Transverse colon (tissue), 4 donors: Measurements from ENCODE around the gene DISC1. TPM values are rescaled to one million over a fixed set of nuclear protein-coding genes. Genes with fewer than 3 reads are reported as not detected.
"Not testable (repeated sequence)": the region's sequence is repeated elsewhere in the genome, so short reads cannot be mapped to it uniquely, and the experiment has no call there.

Experiments used
- DNase-seq: peaks from one replicate; pipeline ENCODE4 v3.0.0-alpha.2; 2019
- H3K27ac ChIP-seq, 4 donors: fragments of 200-600 bp; sonication (generic); 2 replicates each; pipeline ENCODE4 v1.5.1; 2016 to 2018; ENCODE audit warnings: inconsistent platforms in 4 of 4
- H3K27me3 ChIP-seq: fragments of 200-600 bp; sonication (generic); 2 replicates; pipeline ENCODE4 v1.5.1; 2017; ENCODE audit warnings: inconsistent platforms
- H3K36me3 ChIP-seq, 4 donors: fragments of 200-600 bp; sonication (generic); 2 replicates each; pipeline ENCODE4 v1.5.1; 2017 to 2019; ENCODE audit warnings: inconsistent platforms in 4 of 4
- H3K4me1 ChIP-seq, 4 donors: fragments of 200-600 bp; sonication (generic); 2 replicates each; pipeline ENCODE4 v1.5.1; 2017 to 2020; ENCODE audit warnings: inconsistent platforms in 4 of 4
- H3K4me3 ChIP-seq, 4 donors: fragments of 200-600 bp; sonication (generic); 1 replicate in 1 of 4; 2 replicates in 3 of 4; pipeline versions ENCODE4 v1.5.1 to v1.6.1; 2017 to 2019; ENCODE audit warnings: inconsistent platforms in 4 of 4
- H3K9me3 ChIP-seq, 2 donors: fragments of 200-600 bp; sonication (generic); 2 replicates each; pipeline ENCODE4 v1.5.1; 2017 to 2019; ENCODE audit warnings: inconsistent platforms in 2 of 2
- EP300 ChIP-seq: sonication (generic); formaldehyde crosslinking; IDR thresholded peaks from one replicate; pipeline ENCODE4 v1.6.1; 2017; ENCODE audit warnings: antibody characterized with exemption, low read depth
- POLR2A ChIP-seq: fragments of 450-650 bp; IDR thresholded peaks from one replicate; pipeline ENCODE4 v1.6.1; 2016; ENCODE audit warnings: antibody characterized with exemption, mild to moderate bottlenecking, moderate library complexity
- POLR2AphosphoS5 ChIP-seq, 3 donors: sonication (generic); formaldehyde crosslinking; IDR thresholded peaks; one replicate each; pipeline ENCODE4 v1.6.1; 2016; ENCODE audit warnings: antibody characterized with exemption in 3 of 3
- WGBS, 2 donors: methylation state at CpG; one replicate each; pipeline ENCODE4 v1.1.5; 2018; ENCODE audit warnings: low coverage in 1 of 2; 5-methylcytosine and 5-hydroxymethylcytosine counted together
- in situ Hi-C, 4 donors: fragments of 200-750 bp; cut with MboI; loops; one replicate each; pipeline versions ENCODE4 v1.15.0 to v1.15.1; 2017; ENCODE audit warnings: low sequenced_read_pairs in 3 of 4, low pct_ligation_motif_present in 1 of 4, low pct_unique_long_range_greater_than_20kb in 1 of 4
- intact Hi-C: fragments of 100-400 bp; cut with DNase I; formaldehyde crosslinking; loops from one replicate; pipeline ENCODE4 v1.15.1; 2023; ENCODE audit warnings: low total_unique reads
- total RNA-seq, 4 donors: library from RNA; depleted of rRNA; stranded (reverse); fragments of >200 nt; gene quantifications; one replicate each; pipeline ENCODE4 v1.1.0, GENCODE V29; 2016
- TF ChIP-seq, protein P1 (sequence below), 5 experiments: fragments of 200-600 bp in 3 of 5; fragments of 450-650 bp in 2 of 5; sonication (generic) in 3 of 5; IDR thresholded peaks; 1 replicate in 2 of 5; 2 replicates in 3 of 5; pipeline ENCODE4 v1.5.1; 2016 to 2017; ENCODE audit warnings: antibody characterized with exemption in 5 of 5, inconsistent platforms in 3 of 5, mild to moderate bottlenecking in 2 of 5, moderate library complexity in 1 of 5

Gene DISC1
- total RNA-seq, 4 donors from 2014 or later, result 7.8 to 20.3 (median 11.5) TPM

DNA sequence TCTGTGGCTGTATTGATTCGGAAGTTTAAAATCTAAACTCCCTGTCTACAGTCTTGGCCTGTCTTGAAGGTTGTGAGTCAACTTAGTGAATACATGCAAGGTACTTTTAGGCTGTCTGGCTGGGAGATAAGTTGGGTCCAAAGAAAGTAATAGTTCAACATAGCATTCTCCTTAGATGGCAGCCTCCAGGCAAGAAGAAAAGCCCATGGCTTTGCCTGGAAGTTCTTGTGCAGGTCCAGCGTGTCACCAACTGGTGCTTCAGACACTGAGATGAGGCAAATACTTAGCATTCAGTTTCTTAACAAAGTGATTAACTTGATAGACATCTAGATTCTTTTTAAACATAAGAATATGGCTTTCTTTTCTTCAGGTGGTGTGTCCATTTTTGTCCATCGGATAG, 328.2 kb downstream of the DISC1 start:
- WGBS, 2 donors, result 90 to 97% methylated on average over 3 of the region's 3 CpGs
- Histone ChIP-seq H3K27me3 (no peaks in the 10 kb centered on the region), H3K4me3 (no peak overlapping the region), H3K27ac (no peak overlapping the region), H3K36me3 (no peaks in the 10 kb centered on the region), H3K4me1 (no peaks in the 10 kb centered on the region), H3K9me3 (no peaks in the 10 kb centered on the region)
- intact Hi-C loops (no loop called here), in situ Hi-C loops (no loop called here)
- no peak for TF ChIP-seq EP300
- DNase-seq, result no peak

DNA sequence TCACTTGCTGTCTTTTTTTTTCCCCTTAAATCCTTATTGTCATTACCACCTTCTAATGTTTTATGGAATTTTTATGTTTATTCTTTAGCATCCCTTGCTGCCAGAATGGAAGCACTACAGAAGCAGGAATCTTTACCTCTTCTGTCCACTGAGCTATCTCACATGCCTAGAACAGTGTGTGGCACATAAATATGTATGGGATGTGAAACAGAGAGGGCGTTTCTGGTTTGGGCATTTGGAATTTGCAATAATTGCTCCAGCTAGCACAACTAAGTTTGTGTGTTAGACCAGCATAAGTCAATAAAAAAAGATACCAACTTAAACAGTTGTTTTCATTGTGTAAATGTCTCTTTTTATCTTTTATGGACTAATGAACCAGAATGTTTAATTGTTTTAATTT, 330.8 kb downstream of the DISC1 start:
- no peaks in the 10 kb centered on the region for H3K36me3 ChIP-seq
- no peak for TF ChIP-seq POLR2A
- TF ChIP-seq, protein P1, sequence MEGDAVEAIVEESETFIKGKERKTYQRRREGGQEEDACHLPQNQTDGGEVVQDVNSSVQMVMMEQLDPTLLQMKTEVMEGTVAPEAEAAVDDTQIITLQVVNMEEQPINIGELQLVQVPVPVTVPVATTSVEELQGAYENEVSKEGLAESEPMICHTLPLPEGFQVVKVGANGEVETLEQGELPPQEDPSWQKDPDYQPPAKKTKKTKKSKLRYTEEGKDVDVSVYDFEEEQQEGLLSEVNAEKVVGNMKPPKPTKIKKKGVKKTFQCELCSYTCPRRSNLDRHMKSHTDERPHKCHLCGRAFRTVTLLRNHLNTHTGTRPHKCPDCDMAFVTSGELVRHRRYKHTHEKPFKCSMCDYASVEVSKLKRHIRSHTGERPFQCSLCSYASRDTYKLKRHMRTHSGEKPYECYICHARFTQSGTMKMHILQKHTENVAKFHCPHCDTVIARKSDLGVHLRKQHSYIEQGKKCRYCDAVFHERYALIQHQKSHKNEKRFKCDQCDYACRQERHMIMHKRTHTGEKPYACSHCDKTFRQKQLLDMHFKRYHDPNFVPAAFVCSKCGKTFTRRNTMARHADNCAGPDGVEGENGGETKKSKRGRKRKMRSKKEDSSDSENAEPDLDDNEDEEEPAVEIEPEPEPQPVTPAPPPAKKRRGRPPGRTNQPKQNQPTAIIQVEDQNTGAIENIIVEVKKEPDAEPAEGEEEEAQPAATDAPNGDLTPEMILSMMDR (IDR thresholded peaks at IDR 0.05), result no peak
- TF ChIP-seq EP300, result no peak
- TF ChIP-seq POLR2AphosphoS5 (IDR thresholded peaks at IDR 0.05), result no peak
- in situ Hi-C loops (no loop called here), intact Hi-C loops (no loop called here)
- no peak for DNase-seq
- H3K4me3 ChIP-seq, result no peak overlapping the region
- H3K4me1 ChIP-seq, result no peaks in the 10 kb centered on the region
- H3K27ac ChIP-seq, result no peak overlapping the region
- H3K27me3 ChIP-seq, result no peaks in the 10 kb centered on the region
- WGBS, 2 donors, result 50 to 62% methylated on average over 1 of the region's 1 CpG
- H3K9me3 ChIP-seq, result no peaks in the 10 kb centered on the region

DNA sequence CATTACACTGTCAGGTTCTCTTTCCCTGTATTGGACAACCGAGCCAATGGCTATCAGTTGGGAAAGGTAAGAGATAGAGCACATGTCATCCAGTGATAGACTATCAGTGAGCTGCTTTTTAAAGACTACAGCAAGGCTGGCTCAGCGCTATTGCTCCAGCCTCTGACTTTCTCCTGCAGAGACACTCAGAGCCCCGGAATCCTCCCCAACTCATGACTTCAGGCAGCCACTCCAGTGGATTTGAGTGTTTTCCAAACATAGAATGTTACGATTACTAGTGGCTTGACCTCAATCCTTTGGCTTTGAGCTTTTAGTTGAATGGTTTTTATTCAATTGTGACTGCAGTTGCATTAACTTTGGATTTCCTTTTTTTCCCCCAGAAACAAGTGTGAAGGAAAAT, 331.9 kb downstream of the DISC1 start:
- in situ Hi-C loops, result no loop called here
- H3K27ac ChIP-seq, result no peak overlapping the region

DNA sequence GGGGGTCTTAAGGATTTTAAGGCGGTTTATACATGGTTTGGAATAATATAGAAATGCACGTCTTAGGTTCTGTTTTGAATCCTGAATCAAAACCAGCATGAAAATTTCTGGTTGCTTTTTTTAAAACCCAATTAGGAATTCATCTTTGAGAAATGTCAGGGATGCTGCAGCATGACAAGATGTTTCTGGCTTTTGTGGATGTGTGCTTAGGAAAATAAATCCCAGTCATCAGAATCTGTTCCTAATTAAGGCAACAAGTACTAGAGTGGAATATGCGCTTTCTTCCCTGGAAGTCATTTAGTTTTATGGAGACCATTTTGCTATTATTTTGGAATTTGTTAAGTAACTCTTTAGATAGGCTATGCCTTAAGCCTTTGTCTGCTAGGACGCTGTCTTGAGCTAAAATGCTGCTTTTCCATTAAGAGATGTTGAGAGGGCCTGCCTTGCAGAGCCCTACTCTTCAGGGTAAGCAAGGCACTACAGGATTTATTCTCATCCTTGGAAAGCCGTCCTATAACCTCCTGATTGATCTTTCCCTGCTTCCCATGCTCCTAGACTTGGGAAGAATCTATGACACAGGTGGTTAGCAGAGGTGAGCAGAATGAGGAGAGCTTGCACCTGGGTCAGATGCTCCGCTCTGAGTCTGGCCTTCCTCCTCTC, 332.8 kb downstream of the DISC1 start:
- in situ Hi-C loops (no loop called here), intact Hi-C loops (no loop called here)
- no peaks in the 10 kb centered on the region for H3K4me1 ChIP-seq
- H3K27ac ChIP-seq, result no peak overlapping the region
- DNase-seq, result no peak
- H3K27me3 ChIP-seq, result no peaks in the 10 kb centered on the region
- no peaks in the 10 kb centered on the region for H3K9me3 ChIP-seq
- WGBS, 2 donors, result 89 to 90% methylated on average over 3 to 6 of the region's 6 CpGs
- TF ChIP-seq POLR2AphosphoS5 (IDR thresholded peaks at IDR 0.05) (no peak), EP300 (no peak), POLR2A (no peak)
- TF ChIP-seq, protein P1 (IDR thresholded peaks at IDR 0.05), result no peak
- H3K4me3 ChIP-seq, result no peak overlapping the region
- H3K36me3 ChIP-seq, result no peaks in the 10 kb centered on the region

More for the DNA sequence above, 331.9 kb downstream of the DISC1 start:
- no peaks in the 10 kb centered on the region for H3K4me1 ChIP-seq
- no peak for TF ChIP-seq POLR2A
- TF ChIP-seq, protein P1 (IDR thresholded peaks at IDR 0.05), result no peak
- no peak for TF ChIP-seq EP300
- no peak for TF ChIP-seq POLR2AphosphoS5 (IDR thresholded peaks at IDR 0.05)
- no peaks in the 10 kb centered on the region for H3K27me3 ChIP-seq
- intact Hi-C loops, result no loop called here
- H3K36me3 ChIP-seq, result no peaks in the 10 kb centered on the region
- DNase-seq, result no peak
- no peak overlapping the region for H3K4me3 ChIP-seq
- H3K9me3 ChIP-seq, result no peaks in the 10 kb centered on the region
- 73 to 81% methylated on average over 3 to 4 of the region's 4 CpGs for WGBS, 2 donors

DNA sequence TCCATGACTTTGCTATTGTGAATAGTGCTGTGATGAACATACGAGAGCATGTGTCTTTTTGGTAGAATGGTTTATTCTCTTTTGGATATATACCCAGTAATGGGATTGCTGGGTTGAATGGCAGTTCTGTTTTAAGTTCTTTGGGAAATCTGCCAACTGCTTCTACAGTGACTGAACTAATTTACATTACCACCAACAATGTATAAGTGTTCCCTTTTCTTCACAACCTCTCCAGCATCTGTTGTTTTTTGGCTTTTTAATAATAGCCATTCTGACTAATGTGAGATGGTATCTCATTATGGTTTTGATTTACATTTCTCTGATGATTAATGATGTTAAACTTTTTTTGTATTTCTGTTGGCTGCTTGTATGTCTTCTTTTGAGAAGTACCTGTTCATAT, 335.2 kb downstream of the DISC1 start:
- DNase-seq, in situ Hi-C loops: not testable (repeated sequence)

More for the DNA sequence above, 335.2 kb downstream of the DISC1 start:
- H3K9me3 ChIP-seq, H3K36me3 ChIP-seq, H3K4me1 ChIP-seq, H3K27ac ChIP-seq, H3K27me3 ChIP-seq, H3K4me3 ChIP-seq, intact Hi-C loops: not testable (repeated sequence)
- WGBS, 2 donors, result 88 to 100% methylated on average over 1 of the region's 1 CpG
